IMR-90 (cell line): Measurements from ENCODE around the gene SYT5. TPM values are rescaled to one million over a fixed set of nuclear protein-coding genes. Genes with fewer than 3 reads are reported as not detected.

Experiments
- ATAC-seq: fragments of 200-7000 bp; cut with Tn5 transposase; 2 replicates; pipeline ENCODE4 v1.9.1; 2020; ENCODE audit warnings: low read depth, mild to moderate bottlenecking, moderate library complexity
- BruUV-seq: library from RNA; stranded (reverse); fragments of 400-500 nt; replicated peaks from 2 replicates; lab custom pipeline; 2021; lab: Mats Ljungman, UMichigan
- CTCF ChIA-PET: fragments of 300-600 bp; formaldehyde crosslinking; extraction: SDS; loops from one replicate; lab custom pipeline; 2021; ENCODE audit warnings: antibody characterized with exemption; lab: Yijun Ruan, JAX
- POLR2A ChIA-PET: fragments of 300-600 bp; sonication (Branson Sonifier 250); formaldehyde crosslinking; loops from one replicate; lab custom pipeline; 2022; ENCODE audit warnings: antibody characterized with exemption; ENCODE audit not compliant: unreplicated experiment; lab: Charles Lee
- DNase-seq: peaks from one replicate; pipeline ENCODE4 v3.0.0; 2013
- H2AFZ ChIP-seq: replicated peaks from 2 replicates; pipeline ENCODE3; 2013; ENCODE audit warnings: low read length, mild to moderate bottlenecking; ENCODE audit not compliant: poor library complexity
- H2AK5ac ChIP-seq: 2 replicates; pipeline ENCODE4 v1.6.1; 2013; ENCODE audit warnings: low read depth, low read length, inconsistent platforms
- H2AK9ac ChIP-seq: replicated peaks from 2 replicates; pipeline ENCODE3; 2013; ENCODE audit warnings: mild to moderate bottlenecking, low read depth, low read length, moderate library complexity; ENCODE audit not compliant: poor library complexity
- H2BK120ac ChIP-seq: 2 replicates; pipeline ENCODE4 v1.6.1; 2013; ENCODE audit warnings: low read depth, low read length, inconsistent platforms
- H2BK15ac ChIP-seq: 3 replicates; pipeline ENCODE4 v1.6.1; 2013; ENCODE audit warnings: low read depth, low read length, inconsistent platforms
- H2BK20ac ChIP-seq: 2 replicates; pipeline ENCODE4 v1.6.1; 2013; ENCODE audit warnings: low read depth, mild to moderate bottlenecking, inconsistent platforms, low read length, moderate library complexity
- H2BK5ac ChIP-seq: 2 replicates; pipeline ENCODE4 v1.6.1; 2013; ENCODE audit warnings: mild to moderate bottlenecking, low read depth, low read length, inconsistent platforms; ENCODE audit not compliant: poor library complexity, severe bottlenecking
- H3K14ac ChIP-seq: replicated peaks from 2 replicates; pipeline ENCODE4 v1.6.1; 2013; ENCODE audit warnings: low read depth, low read length, inconsistent platforms
- H3K18ac ChIP-seq: 2 replicates; pipeline ENCODE4 v1.6.1; 2013; ENCODE audit warnings: low read depth, low read length, control low read depth
- H3K23ac ChIP-seq: 2 replicates; pipeline ENCODE4 v1.6.1; 2013; ENCODE audit warnings: low read depth, low read length, inconsistent platforms
- H3K27ac ChIP-seq: 2 replicates; pipeline ENCODE4 v1.5.1; 2013; ENCODE audit warnings: mild to moderate bottlenecking, control low read depth, low read length; ENCODE audit not compliant: insufficient read depth
- H3K27me3 ChIP-seq: 2 replicates; pipeline ENCODE4 v1.6.1; 2013; ENCODE audit warnings: low read length; ENCODE audit not compliant: control insufficient read depth, insufficient read depth
- H3K36me3 ChIP-seq: 2 replicates; pipeline ENCODE4 v1.6.1; 2013; ENCODE audit warnings: low read length, mixed read lengths; ENCODE audit not compliant: control insufficient read depth, insufficient read depth
- H3K4ac ChIP-seq: 2 replicates; pipeline ENCODE4 v1.6.1; 2013; ENCODE audit warnings: low read depth, low read length, inconsistent platforms
- H3K4me1 ChIP-seq: 2 replicates; pipeline ENCODE4 v1.6.1; 2013; ENCODE audit warnings: low read length, mixed read lengths; ENCODE audit not compliant: control insufficient read depth, insufficient read depth
- H3K4me2 ChIP-seq: 2 replicates; pipeline ENCODE4 v1.6.1; 2013; ENCODE audit warnings: low read depth, mild to moderate bottlenecking, control low read depth, low read length, moderate library complexity
- H3K4me3 ChIP-seq: 2 replicates; pipeline ENCODE4 v1.5.1; 2013; ENCODE audit warnings: low read depth, mild to moderate bottlenecking, control low read depth, low read length, moderate library complexity; ENCODE audit not compliant: insufficient read depth
- H3K56ac ChIP-seq: 2 replicates; pipeline ENCODE4 v1.6.1; 2013; ENCODE audit warnings: low read length, inconsistent platforms; ENCODE audit not compliant: insufficient read depth; ENCODE audit errors: extremely low read depth
- H3K79me1 ChIP-seq, 2 experiments: 2 replicates each; pipeline ENCODE4 v1.6.1; 2013; ENCODE audit warnings: low read length in 2 of 2, inconsistent platforms in 1 of 2, low read depth in 1 of 2
- H3K9ac ChIP-seq: 2 replicates; pipeline ENCODE4 v1.6.1; 2013; ENCODE audit warnings: low read depth, low read length, control low read depth
- H3K9me1 ChIP-seq: 2 replicates; pipeline ENCODE4 v1.6.1; 2013; ENCODE audit warnings: low read length, inconsistent platforms; ENCODE audit not compliant: insufficient read depth
- H3K9me3 ChIP-seq: 2 replicates; pipeline ENCODE4 v1.6.1; 2013; ENCODE audit warnings: low read length; ENCODE audit not compliant: control insufficient read depth, insufficient read depth
- H4K20me1 ChIP-seq: 2 replicates; pipeline ENCODE4 v1.6.1; 2013; ENCODE audit warnings: low read length, inconsistent platforms; ENCODE audit not compliant: insufficient read depth
- H4K5ac ChIP-seq: 2 replicates; pipeline ENCODE4 v1.6.1; 2013; ENCODE audit warnings: mild to moderate bottlenecking, low read depth, low read length, control low read depth
- H4K8ac ChIP-seq, 2 experiments: 2 replicates each; pipeline ENCODE4 v1.6.1; 2013; ENCODE audit warnings: low read depth in 2 of 2, low read length in 2 of 2, control low read depth in 1 of 2, inconsistent platforms in 1 of 2
- H4K91ac ChIP-seq: 2 replicates; pipeline ENCODE4 v1.6.1; 2013; ENCODE audit warnings: low read depth, low read length, inconsistent platforms; ENCODE audit not compliant: insufficient read depth
- MAFK ChIP-seq: IDR thresholded peaks from 2 replicates; pipeline ENCODE4 v1.6.1; 2012; ENCODE audit warnings: low read depth, low read length, improper control_type of control experiment
- MAZ ChIP-seq: IDR thresholded peaks from 2 replicates; pipeline ENCODE4 v1.6.1; 2012; ENCODE audit warnings: low read depth, mild to moderate bottlenecking, low read length, improper control_type of control experiment, moderate library complexity, borderline replicate concordance
- POLR2A ChIP-seq: IDR thresholded peaks from 2 replicates; pipeline ENCODE4 v1.6.1; 2012; ENCODE audit warnings: mild to moderate bottlenecking, low read depth, low read length
- WGBS, 2 experiments: methylation state at CpG; one replicate each; pipeline versions ENCODE4 v1.1.5 to v1.1.7; 2013; ENCODE audit warnings: missing lambda C conversion rate in 2 of 2; ENCODE audit not compliant: insufficient read length in 1 of 2; ENCODE audit errors: extremely low coverage in 2 of 2; 5-methylcytosine and 5-hydroxymethylcytosine counted together
- dilution Hi-C: fragments of 300-500 bp; cut with HindIII; formaldehyde crosslinking; loops from one replicate; pipeline ENCODE4 v1.14.3; 2018; ENCODE audit warnings: low sequenced_read_pairs; ENCODE audit not compliant: unreplicated experiment
- in situ Hi-C: fragments of 300-500 bp; cut with MboI; formaldehyde crosslinking; loops from 3 replicates; pipeline ENCODE4 v1.14.3; 2019; ENCODE audit warnings: low sequenced_read_pairs, inconsistent platforms, mixed read lengths
- intact Hi-C: fragments of 100-400 bp; cut with micrococcal nuclease; formaldehyde crosslinking; loops from 2 replicates; pipeline ENCODE4 v1.10.0; 2022
- polyA plus RNA-seq, 3 experiments: library from polyadenylated mRNA; depleted of rRNA; stranded (reverse); fragments of >200 nt; gene quantifications; 2 replicates each; pipeline ENCODE4 v1.2.3, GENCODE V29; 2012; ENCODE audit warnings: low replicate concordance in 1 of 3
- total RNA-seq: library from RNA; depleted of rRNA; stranded (reverse); fragments of >200 nt; gene quantifications from 2 replicates; pipeline ENCODE4 v1.2.3, GENCODE V29; 2012
- TF ChIP-seq, protein P1 (sequence below): conservative IDR thresholded peaks from 2 replicates; pipeline ENCODE4 v1.5.1; 2012; ENCODE audit warnings: mild to moderate bottlenecking, low read depth, low read length, improper control_type of control experiment

Gene SYT5
- total and polyA plus RNA-seq, 2 of the 4 experiments (the other 2 are of a cell fraction), result under 0.01 to 0.15 TPM

DNA sequence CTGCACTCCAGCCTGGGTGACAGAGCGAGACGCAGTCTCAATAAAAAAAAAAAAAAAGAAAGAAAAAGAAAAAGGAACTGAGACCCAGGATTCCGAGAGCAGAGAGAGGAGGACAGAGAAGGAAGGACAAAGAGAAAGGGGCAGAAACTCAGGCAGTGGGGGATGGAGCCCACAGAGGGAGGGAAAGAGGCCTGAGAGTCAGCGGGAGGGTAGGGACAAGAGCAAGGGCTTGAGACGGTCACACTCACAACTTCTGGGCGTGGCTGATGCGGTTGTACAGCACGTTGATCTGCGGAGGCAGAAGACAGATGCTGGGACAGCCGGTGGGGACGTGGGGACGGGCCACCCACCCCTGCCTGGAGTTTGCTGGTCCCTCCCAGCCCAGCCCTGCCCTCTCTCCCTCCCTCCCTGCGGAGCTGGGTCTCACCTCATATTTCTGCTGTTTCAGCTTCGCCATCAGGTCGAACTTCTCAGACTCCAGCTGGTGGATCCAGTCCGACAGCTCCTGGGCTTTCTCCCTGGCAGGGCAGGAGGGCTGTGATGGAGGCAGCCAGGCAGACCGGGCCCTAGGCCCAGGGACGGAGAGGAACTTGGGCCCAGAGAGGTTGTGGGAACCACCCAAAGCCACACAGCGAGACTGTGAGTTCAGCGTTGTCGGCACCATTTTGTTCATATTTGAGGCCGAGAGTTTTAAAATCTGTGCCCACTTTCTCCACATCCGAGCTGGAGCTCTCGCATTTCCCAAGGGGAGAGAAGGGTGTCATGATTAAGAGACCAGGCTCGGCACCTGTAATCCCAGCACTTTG is 46.2 kb downstream of the SYT5 start:
- intact Hi-C loops, result no loop called here
- H3K14ac ChIP-seq, result no peak overlapping the region
- ATAC-seq (no peak), DNase-seq (no peak)
- H3K79me1 ChIP-seq, result no peaks in the 10 kb centered on the region
- no TSS peak for BruUV-seq
- WGBS, 2 experiments, result 8% methylated on average over 6 of the region's 25 CpGs; no CpG with 5 or more reads in 1 of the 2 experiments
- no peak overlapping the region for H4K8ac ChIP-seq
- TF ChIP-seq MAZ, result no peak
- TF ChIP-seq, protein P1, sequence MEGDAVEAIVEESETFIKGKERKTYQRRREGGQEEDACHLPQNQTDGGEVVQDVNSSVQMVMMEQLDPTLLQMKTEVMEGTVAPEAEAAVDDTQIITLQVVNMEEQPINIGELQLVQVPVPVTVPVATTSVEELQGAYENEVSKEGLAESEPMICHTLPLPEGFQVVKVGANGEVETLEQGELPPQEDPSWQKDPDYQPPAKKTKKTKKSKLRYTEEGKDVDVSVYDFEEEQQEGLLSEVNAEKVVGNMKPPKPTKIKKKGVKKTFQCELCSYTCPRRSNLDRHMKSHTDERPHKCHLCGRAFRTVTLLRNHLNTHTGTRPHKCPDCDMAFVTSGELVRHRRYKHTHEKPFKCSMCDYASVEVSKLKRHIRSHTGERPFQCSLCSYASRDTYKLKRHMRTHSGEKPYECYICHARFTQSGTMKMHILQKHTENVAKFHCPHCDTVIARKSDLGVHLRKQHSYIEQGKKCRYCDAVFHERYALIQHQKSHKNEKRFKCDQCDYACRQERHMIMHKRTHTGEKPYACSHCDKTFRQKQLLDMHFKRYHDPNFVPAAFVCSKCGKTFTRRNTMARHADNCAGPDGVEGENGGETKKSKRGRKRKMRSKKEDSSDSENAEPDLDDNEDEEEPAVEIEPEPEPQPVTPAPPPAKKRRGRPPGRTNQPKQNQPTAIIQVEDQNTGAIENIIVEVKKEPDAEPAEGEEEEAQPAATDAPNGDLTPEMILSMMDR, result no peak
- no peak for TF ChIP-seq MAFK
- TF ChIP-seq POLR2A, result no peak
- peak overlapping the region; percentile 13 for H2AK9ac ChIP-seq
- H3K23ac ChIP-seq, result no peak overlapping the region; the same call in 1 of the 2 replicates
- H3K27me3 ChIP-seq, result peaks cover 32% of the 10 kb centered on the region
- no peaks in the 10 kb centered on the region for H3K36me3 ChIP-seq
- no peak overlapping the region for H3K9ac ChIP-seq
- peak overlapping the region; percentile 68 for H2AFZ ChIP-seq
- in situ Hi-C loops, result no loop called here
- H3K56ac ChIP-seq, result no peak overlapping the region
- H3K4me2 ChIP-seq, result no peak overlapping the region
- H4K5ac ChIP-seq, result no peak overlapping the region
- H3K9me1 ChIP-seq, result no peaks in the 10 kb centered on the region
- no peak overlapping the region for H3K27ac ChIP-seq
- CTCF ChIA-PET, result no interaction called here
- H2BK5ac ChIP-seq, result no peak overlapping the region
- no peak overlapping the region for H4K91ac ChIP-seq
- H4K20me1 ChIP-seq, result no peaks in the 10 kb centered on the region
- H2BK20ac ChIP-seq, result no peak overlapping the region
- H2BK120ac ChIP-seq, result no peak overlapping the region
- no peak overlapping the region for H2BK15ac ChIP-seq
- dilution Hi-C loops, result no loop called here
- POLR2A ChIA-PET, result no interaction called here
- H2AK5ac ChIP-seq, result no peak overlapping the region; the same call in 1 of the 2 replicates
- H3K4me3 ChIP-seq, result no peak overlapping the region
- H3K4ac ChIP-seq, result no peak overlapping the region
- no peaks in the 10 kb centered on the region for H3K4me1 ChIP-seq
- no peaks in the 10 kb centered on the region for H3K9me3 ChIP-seq
- no peak overlapping the region for H3K18ac ChIP-seq
